ENCODE results near the gene ESPNL. TPM values are rescaled to one million over a fixed set of nuclear protein-coding genes. Genes with fewer than 3 reads are reported as not detected.

ESPNL gene
- total and polyA plus RNA-seq, 9 of the 15 experiments (the other 6 are each of a cell fraction or from before 2014, with no cell fraction given): 0.03 to 0.09 (median 0.05) TPM; not detected in 3

DNA sequence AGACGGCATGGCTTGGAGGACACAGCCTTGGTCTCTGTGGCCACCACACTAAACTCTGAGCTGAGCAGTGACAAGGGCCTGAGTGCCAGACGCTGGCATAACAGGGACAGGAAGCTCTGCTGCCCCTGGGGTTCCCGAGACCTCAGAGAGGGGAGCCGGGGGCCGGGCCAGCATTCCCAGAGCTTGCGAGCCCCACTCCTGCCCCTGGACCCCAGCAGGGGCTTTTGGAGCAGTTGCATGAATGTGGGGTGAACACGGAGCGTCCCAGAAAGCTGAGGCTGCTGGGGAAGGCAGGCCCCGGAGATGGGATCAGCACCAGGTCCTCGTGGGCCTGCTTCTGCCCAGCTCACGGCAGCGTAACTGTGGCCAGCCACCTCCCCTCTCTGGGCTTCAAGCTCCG is 51.1 kb downstream of the ESPNL start (continued):
- TF ChIP-seq TAF9B (IDR thresholded peaks at IDR 0.05; ENCODE audit: partially characterized antibody): no peak

DNA sequence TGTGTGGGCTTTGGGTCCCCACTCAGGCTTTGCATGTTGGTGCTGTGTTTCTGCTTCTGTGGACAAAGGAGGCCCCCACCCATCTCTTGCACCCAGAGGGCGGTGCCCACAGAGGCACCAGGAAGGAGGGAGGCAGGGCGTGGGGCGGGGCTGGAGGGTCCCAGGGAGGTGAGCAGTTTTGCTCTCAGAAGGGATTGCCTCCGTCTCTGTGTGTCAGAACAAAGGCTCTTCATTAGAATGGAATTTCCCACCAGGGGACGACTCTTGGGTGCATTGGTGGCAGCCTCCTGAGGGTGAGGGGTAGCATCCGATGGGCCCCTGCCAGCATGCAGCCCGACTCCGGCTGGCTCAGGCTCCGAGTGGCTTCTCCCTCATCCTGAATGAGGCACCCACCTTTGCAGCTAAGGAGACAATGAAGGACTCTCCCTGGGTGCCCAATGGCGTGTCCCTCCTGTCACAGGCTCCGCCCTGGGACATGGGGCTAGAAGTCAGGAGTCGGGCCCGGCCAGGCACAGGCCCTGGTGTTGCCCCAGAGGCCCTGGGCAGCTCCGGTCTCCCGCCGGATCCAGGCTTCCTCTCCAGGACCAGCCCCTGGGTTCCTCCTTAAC is 51.6 kb downstream of the ESPNL start:
- no peak for ATAC-seq
- no peaks in the 10 kb centered on the region for H3K27me3 ChIP-seq (ENCODE audit: control insufficient read depth in 2 of 2, insufficient read depth in 2 of 2, low read length in 2 of 2)
- no peak overlapping the region for H3K9ac ChIP-seq (ENCODE audit: insufficient read depth in 1 of 2, low read depth in 2 of 2, low read length in 2 of 2)
- WGBS (ENCODE audit: insufficient coverage, low coverage, missing lambda C conversion rate): 35% methylated on average over 8 of the region's 16 CpGs
- TF ChIP-seq MEF2D (tag; conservative IDR thresholded peaks at IDR 0.05; ENCODE audit: low read depth) (no peak), POLR2G (IDR thresholded peaks at IDR 0.05; ENCODE audit: low read depth, low read length) (no peak), HIVEP1 (CRISPR knock-in tag; IDR thresholded peaks at IDR 0.05) (no peak), CAMTA2 (CRISPR knock-in tag; conservative IDR thresholded peaks at IDR 0.05) (no peak), EP400 (IDR thresholded peaks at IDR 0.05) (no peak), SIN3B (IDR thresholded peaks at IDR 0.05; ENCODE audit: low read depth) (no peak), CSDE1 (IDR thresholded peaks at IDR 0.05) (no peak), HLTF (IDR thresholded peaks at IDR 0.05) (no peak), SNRNP70 (optimal IDR thresholded peaks at IDR 0.05; ENCODE audit: low read depth, low read length) (no peak), ZNF584 (CRISPR knock-in tag; IDR thresholded peaks at IDR 0.05; ENCODE audit: low read depth) (no peak), NFE2 (IDR thresholded peaks at IDR 0.05; ENCODE audit: low read depth) (no peak), ZC3H4 (CRISPR knock-in tag; IDR thresholded peaks at IDR 0.05; ENCODE audit: borderline replicate concordance) (no peak), TARDBP (IDR thresholded peaks at IDR 0.05) (no peak), HDAC6 (IDR thresholded peaks at IDR 0.05; ENCODE audit: low read depth, low read length) (no peak), SPI1 (IDR thresholded peaks at IDR 0.05; ENCODE audit: borderline replicate concordance, low read depth, low read length) (no peak), NUFIP1 (IDR thresholded peaks at IDR 0.05; ENCODE audit: partially characterized antibody) (no peak), ZNF830 (CRISPR knock-in tag; IDR thresholded peaks at IDR 0.05) (no peak), STAT5B (CRISPR knock-in tag; IDR thresholded peaks at IDR 0.05) (no peak)
- TF ChIP-seq, protein P1, sequence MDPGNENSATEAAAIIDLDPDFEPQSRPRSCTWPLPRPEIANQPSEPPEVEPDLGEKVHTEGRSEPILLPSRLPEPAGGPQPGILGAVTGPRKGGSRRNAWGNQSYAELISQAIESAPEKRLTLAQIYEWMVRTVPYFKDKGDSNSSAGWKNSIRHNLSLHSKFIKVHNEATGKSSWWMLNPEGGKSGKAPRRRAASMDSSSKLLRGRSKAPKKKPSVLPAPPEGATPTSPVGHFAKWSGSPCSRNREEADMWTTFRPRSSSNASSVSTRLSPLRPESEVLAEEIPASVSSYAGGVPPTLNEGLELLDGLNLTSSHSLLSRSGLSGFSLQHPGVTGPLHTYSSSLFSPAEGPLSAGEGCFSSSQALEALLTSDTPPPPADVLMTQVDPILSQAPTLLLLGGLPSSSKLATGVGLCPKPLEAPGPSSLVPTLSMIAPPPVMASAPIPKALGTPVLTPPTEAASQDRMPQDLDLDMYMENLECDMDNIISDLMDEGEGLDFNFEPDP (CRISPR knock-in tag; IDR thresholded peaks at IDR 0.05): no peak
- no peaks in the 10 kb centered on the region for H3K9me1 ChIP-seq (ENCODE audit: control insufficient read depth, insufficient read depth, low read length)
- H3K27ac ChIP-seq (ENCODE audit: extremely low read depth, low read depth, low read length): no peak overlapping the region
- FAIRE-seq: no peak
- H3K4me1 ChIP-seq (replicated peaks in 1 of 2; ENCODE audit: control insufficient read depth in 2 of 2, insufficient read depth in 2 of 2, low read length in 2 of 2): peaks cover 0 to 38% of the 10 kb centered on the region in 2 experiments; a peak in 4 of 5 replicates
- H3K4me2 ChIP-seq (ENCODE audit: insufficient read depth, low read length): no peak overlapping the region
- ChIA-PET CTCF (ENCODE audit: low intra/inter-chr PET ratio) (no interaction called here), POLR2A (interaction anchor here (0.6 kb wide), 1 partner anchor 86 kb away, joined by 3 read pairs; no protein-coding TSS in a partner anchor)
- no peaks in the 10 kb centered on the region for H3K9me3 ChIP-seq (replicated peaks; ENCODE audit: control insufficient read depth, insufficient read depth, low read depth, low read length)
- in situ Hi-C loops (cut with MboI) (no loop called here), intact Hi-C loops (cut with micrococcal nuclease) (no loop called here)
- H3K4me3 ChIP-seq: no peak overlapping the region
- no peak for DNase-seq (ENCODE audit: extremely low read depth in 1 of 4, low spot score in 3 of 4)
- H3K36me3 ChIP-seq (ENCODE audit: control insufficient read depth, insufficient read depth, low read length): no peaks in the 10 kb centered on the region
- no peak overlapping the region for H2AFZ ChIP-seq (ENCODE audit: low read depth, low read length)
- no TSS peak for BruUV-seq (replicated peaks)
- no peaks in the 10 kb centered on the region for H3K79me2 ChIP-seq (ENCODE audit: control insufficient read depth, insufficient read depth, low read length)
- H4K20me1 ChIP-seq (replicated peaks; ENCODE audit: control insufficient read depth, insufficient read depth, low read length): no peaks in the 10 kb centered on the region
